Testis (tissue), 3 donors: ENCODE measurements around the gene KPTN. TPM values are rescaled to one million over a fixed set of nuclear protein-coding genes. Genes with fewer than 3 reads are reported as not detected.

ENCODE experiments used
- DNase-seq: peaks from one replicate; pipeline ENCODE4 v3.0.0-alpha.2; 2019
- H3K27ac ChIP-seq, 2 donors: fragments of 200-600 bp; sonication (generic); one replicate each; pipeline ENCODE4 v1.5.1; 2019
- H3K27me3 ChIP-seq: fragments of 200-600 bp; sonication (generic); one replicate; pipeline ENCODE4 v1.5.1; 2019
- H3K36me3 ChIP-seq: fragments of 200-600 bp; sonication (generic); one replicate; pipeline ENCODE4 v1.5.1; 2017; ENCODE audit warnings: low read depth; ENCODE audit errors: missing control alignments
- H3K4me1 ChIP-seq: fragments of 200-600 bp; sonication (generic); one replicate; pipeline ENCODE4 v1.5.1; 2019
- H3K4me3 ChIP-seq, 2 donors: fragments of 200-600 bp; sonication (generic); one replicate each; pipeline ENCODE4 v1.5.1; 2017 to 2019
- H3K9me3 ChIP-seq: fragments of 200-600 bp; sonication (generic); one replicate; pipeline ENCODE4 v1.5.1; 2017
- CTCF ChIP-seq, 3 experiments: fragments of 450-650 bp in 2 of 3; fragments of 200-600 bp in 1 of 3; sonication (generic) in 1 of 3; IDR thresholded peaks; one replicate each; pipeline ENCODE4 v1.5.1; 2016 to 2019; ENCODE audit warnings: antibody characterized with exemption in 3 of 3, mild to moderate bottlenecking in 2 of 3, moderate library complexity in 1 of 3
- POLR2A ChIP-seq: fragments of 450-650 bp; IDR thresholded peaks from one replicate; pipeline ENCODE4 v1.6.1; 2017; ENCODE audit warnings: antibody characterized with exemption, mild to moderate bottlenecking, moderate library complexity
- WGBS, 2 donors: methylation state at CpG; one replicate each; pipeline ENCODE4 v1.1.5; 2018; 5-methylcytosine and 5-hydroxymethylcytosine counted together
- intact Hi-C: fragments of 100-400 bp; cut with DNase I; formaldehyde crosslinking; loops from one replicate; pipeline ENCODE4 v1.15.1; 2023; ENCODE audit warnings: low total_unique reads
- polyA plus RNA-seq: library from polyadenylated mRNA; stranded (reverse); fragments of 350-450 nt; fragmentation: Illumina TruSeq; extraction: RNeasy Lipid Tissue Mini Kit (QIAGEN cat#74804); gene quantifications from one replicate; pipeline ENCODE4 v1.2.3, GENCODE V29; 2014; ENCODE audit warnings: low read depth, low replicate concordance; ENCODE audit not compliant: insufficient read depth
- total RNA-seq, 2 donors: library from RNA; depleted of rRNA; stranded (reverse); fragments of >200 nt; gene quantifications; one replicate each; pipeline ENCODE4 v1.2.3, GENCODE V29; 2016

KPTN gene
- total and polyA plus RNA-seq, 3 donors from 2014 or later, result 12.9 to 30.0 (median 13.5) TPM

- no peaks in the 10 kb centered on the region for H3K36me3 ChIP-seq
Observed at GRCh38 chr19:47507012-47507411, 23.0 kb upstream of the KPTN start.

DNA sequence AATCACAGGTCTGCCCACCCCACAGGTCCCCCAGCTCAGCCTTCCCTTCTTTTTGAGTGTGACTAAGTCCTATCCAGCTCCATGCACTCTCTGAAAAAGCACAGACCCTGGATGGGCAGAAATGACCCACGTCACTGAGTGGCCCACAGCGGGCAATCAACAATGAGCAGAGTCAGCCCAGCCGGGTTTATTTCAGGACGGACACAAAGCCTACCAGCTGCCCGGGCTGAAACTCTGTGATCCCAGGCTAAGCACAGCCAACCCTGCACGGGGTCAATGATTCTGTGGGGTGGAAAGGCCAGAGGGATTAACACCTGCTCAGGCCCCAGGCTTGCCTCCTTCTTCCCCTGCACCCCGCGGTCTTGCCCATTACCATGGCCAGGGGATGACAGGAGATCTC is 22.4 kb upstream of the KPTN start:
- H3K27ac ChIP-seq, result peak overlapping the region; percentile 55 to 77

More at GRCh38 chr19:47507012-47507411, 23.0 kb upstream of the KPTN start:
- Histone ChIP-seq H3K27me3 (no peaks in the 10 kb centered on the region), H3K27ac (peak overlapping the region; percentile 55 to 77), H3K4me1 (peaks cover 55% of the 10 kb centered on the region), H3K4me3 (no peak overlapping the region), H3K9me3 (no peaks in the 10 kb centered on the region)
- 52 to 64% methylated on average over 5 to 6 of the region's 6 CpGs for WGBS, 2 donors
- intact Hi-C loops, result no loop called here
- DNase-seq, result peak; percentile 84
- TF ChIP-seq CTCF (IDR thresholded peaks at IDR 0.05) (no peak), POLR2A (no peak)

GRCh38 chr19:47505506-47505905 is 21.5 kb upstream of the KPTN start:
- no peak for DNase-seq
- WGBS, 2 donors, result 94% methylated on average over 6 of the region's 6 CpGs
- Histone ChIP-seq H3K27me3 (no peaks in the 10 kb centered on the region), H3K4me1 (peaks cover 40% of the 10 kb centered on the region), H3K9me3 (no peaks in the 10 kb centered on the region), H3K27ac (no peak overlapping the region), H3K36me3 (no peaks in the 10 kb centered on the region), H3K4me3 (no peak overlapping the region)
- intact Hi-C loops, result no loop called here
- no peak for TF ChIP-seq POLR2A
- no peak for TF ChIP-seq CTCF (IDR thresholded peaks at IDR 0.05)

More for the DNA sequence above, 22.4 kb upstream of the KPTN start:
- no peak for DNase-seq
- intact Hi-C loops, result no loop called here
- 82 to 93% methylated on average over 7 to 8 of the region's 8 CpGs for WGBS, 2 donors
- TF ChIP-seq POLR2A, result no peak
- no peak for TF ChIP-seq CTCF (IDR thresholded peaks at IDR 0.05)
- Histone ChIP-seq H3K9me3 (no peaks in the 10 kb centered on the region), H3K27me3 (no peaks in the 10 kb centered on the region), H3K4me3 (no peak overlapping the region), H3K36me3 (no peaks in the 10 kb centered on the region), H3K4me1 (peaks cover 49% of the 10 kb centered on the region)

GRCh38 chr19:47503826-47504150 is 19.8 kb upstream of the KPTN start:
- H3K27me3 ChIP-seq, result no peaks in the 10 kb centered on the region
- WGBS, 2 donors, result 73 to 85% methylated on average over 5 of the region's 5 CpGs

More at GRCh38 chr19:47503826-47504150, 19.8 kb upstream of the KPTN start:
- no peaks in the 10 kb centered on the region for H3K9me3 ChIP-seq
- no peak for DNase-seq
- H3K27ac ChIP-seq, result no peak overlapping the region
- peaks cover 26% of the 10 kb centered on the region for H3K4me1 ChIP-seq
- no peak overlapping the region for H3K4me3 ChIP-seq
- intact Hi-C loops, result no loop called here
- TF ChIP-seq POLR2A (no peak), CTCF (IDR thresholded peaks at IDR 0.05) (no peak)
- no peaks in the 10 kb centered on the region for H3K36me3 ChIP-seq
